HG03460 (cell line): ENCODE results near the gene TFDP1.
"Not testable (repeated sequence)": the region's sequence is repeated elsewhere in the genome, so short reads cannot be mapped to it uniquely, and the experiment has no call there.

Experiments used
- ATAC-seq: cut with Tn5 transposase; IDR thresholded peaks from one replicate; pipeline ENCODE4 v1.9.1; 2021; ENCODE audit not compliant: unreplicated experiment

Gene TFDP1

DNA sequence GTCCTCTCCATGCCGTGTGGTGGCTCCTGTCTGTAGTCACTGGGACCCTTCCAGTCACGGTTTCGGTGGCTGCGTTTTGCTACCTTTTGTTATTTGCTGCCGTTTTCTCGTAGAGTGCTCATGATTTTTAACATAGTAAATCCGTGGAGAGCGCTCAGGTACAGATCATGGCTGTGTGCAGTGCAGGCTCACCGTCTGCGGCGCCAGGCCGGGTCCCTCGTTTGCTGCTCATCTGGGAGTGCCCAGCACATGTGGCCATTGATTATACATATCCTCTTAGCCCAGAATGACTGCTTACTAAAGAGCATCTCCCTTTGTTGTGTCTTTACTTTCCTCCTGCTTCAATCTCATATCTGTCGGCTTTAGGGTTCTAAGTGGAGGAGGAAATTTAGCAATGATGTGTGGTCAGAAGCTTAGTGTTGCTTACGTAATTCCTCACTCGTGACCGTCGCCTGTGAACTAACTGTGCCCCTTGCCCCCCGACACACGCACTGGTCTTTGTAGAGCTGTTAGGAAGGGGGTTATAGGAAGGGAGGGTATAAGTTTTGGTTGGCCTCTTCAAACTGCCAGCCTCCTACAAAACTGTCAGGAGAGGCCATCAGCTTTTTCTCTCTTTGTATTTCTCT is 31.8 kb downstream of the TFDP1 start:
- ATAC-seq: no peak

DNA sequence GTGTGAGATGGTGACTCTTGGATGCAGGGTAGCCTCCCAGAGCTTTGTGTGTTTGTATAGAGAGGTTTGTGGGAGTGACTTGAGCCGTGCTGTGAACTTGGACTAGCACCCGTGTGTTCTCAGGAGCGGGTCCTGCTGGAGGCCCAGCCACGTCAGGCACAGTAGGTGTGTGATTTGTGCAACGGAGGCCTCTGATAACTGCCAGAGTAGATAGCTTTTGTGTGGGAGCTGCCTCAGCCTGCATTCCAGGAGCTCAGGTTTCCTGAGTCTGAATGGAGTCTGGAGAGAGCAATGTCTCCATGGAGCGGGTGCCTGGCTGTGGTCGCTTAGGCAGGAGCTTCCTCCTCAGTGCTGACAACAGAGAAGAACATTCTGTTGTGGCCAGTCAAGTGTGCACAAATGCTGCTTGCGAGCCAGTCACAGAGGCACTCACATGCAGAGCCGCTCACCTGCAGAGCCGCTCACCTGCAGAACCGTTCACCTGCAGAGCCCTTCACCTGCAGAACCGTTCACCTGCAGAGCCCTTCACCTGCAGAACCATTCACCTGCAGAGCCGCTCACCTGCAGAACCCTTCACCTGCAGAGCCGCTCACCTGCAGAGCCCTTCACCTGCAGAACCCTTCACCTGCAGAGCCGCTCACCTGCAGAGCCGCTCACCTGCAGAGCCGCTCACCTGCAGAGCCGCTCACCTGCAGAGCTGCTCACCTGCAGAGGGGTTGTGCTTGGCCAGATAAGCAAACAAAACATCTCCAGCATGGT is 32.6 kb downstream of the TFDP1 start:
- ATAC-seq: no peak

DNA sequence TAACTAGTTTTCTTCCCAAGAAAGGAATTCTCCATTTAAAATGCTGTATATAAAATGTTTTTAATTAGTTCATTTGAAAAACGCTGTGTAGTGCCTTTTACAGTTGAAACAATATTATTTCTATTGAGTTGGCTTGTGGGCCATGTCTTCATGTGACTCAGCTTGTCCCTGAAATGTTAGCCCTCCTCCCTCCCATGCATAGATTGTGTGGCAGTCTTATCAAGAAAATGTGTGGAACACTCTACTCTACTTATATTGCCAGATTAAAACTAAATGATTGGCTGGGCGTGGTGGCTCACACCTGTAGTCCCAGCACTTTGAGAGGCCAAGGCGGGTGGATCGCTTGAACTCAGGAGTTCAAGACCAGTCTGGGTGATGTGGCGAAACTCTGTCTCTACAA is 33.4 kb downstream of the TFDP1 start:
- ATAC-seq: no peak

DNA sequence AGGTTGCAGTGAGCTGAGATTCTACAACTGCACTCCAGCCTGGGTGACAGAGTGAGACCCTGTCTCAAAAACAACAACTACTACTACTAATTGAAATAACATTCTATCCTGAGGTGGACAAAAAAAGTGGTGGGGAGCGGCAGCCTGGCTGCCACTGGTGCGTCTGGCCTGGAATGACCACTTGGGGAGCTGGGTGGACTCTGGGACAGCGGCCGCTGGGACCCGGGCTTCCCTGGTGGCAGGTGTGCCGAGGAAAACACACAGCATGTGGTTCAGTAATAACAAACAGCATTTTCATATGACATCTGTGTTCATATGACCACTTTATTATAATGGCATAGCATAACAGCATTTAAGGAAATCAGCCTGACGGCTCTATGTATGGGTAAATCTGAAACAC is 33.9 kb downstream of the TFDP1 start:
- no peak for ATAC-seq

DNA sequence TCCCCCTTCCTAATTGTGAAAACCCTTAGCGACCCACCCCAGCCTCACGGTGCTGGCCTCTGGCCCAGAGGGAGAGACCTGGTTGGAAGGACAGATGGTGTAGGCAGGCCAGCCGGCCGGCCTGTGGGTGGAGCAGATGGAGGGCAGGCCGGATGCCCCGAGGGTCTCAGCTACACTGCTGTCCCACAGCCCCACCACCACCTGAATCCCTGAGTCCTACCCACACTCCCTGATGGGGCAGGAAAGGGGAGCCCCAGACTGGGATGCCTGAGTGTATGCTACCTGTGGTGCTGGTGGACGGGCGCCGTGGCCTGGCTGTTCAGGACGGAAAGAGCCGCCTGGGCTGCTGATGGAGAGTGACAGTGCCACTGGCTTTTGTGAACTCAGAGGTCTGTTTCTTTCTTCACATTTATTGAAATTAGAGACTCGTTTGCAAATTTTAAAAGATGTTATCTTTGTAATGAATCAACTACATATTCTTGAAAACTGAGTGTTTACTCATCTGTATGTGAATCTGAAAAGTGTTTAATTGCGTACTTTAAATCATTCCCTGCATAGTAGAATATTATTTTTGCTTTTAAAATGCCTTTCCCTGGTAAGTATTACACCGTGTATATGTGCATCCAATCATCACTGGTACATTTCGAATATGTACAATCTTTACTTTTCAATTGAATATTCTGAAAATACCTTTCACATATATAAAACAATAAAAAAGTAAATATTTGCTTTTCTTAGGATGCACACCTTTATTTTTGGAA is 35.7 kb downstream of the TFDP1 start:
- ATAC-seq: no peak

DNA sequence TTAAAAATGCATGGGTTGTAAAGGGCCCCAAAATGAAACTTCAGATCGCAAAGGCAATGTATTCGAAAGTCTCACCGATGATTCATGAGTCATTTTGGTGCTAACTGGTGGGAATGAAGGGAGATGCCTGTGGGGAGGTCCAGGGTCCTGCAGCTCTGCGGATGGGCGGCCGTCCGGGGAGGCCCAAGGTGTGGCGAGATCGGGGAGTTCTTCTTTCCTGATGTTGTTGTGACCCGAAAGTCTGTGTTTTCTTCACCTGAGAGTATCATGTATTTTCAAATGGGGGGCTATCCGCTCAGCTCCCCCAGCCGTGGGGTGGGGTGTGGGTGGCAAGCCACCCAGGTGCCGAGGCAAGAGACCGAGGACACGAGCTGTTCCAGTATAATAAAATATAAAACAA is 36.5 kb downstream of the TFDP1 start:
- no peak for ATAC-seq

DNA sequence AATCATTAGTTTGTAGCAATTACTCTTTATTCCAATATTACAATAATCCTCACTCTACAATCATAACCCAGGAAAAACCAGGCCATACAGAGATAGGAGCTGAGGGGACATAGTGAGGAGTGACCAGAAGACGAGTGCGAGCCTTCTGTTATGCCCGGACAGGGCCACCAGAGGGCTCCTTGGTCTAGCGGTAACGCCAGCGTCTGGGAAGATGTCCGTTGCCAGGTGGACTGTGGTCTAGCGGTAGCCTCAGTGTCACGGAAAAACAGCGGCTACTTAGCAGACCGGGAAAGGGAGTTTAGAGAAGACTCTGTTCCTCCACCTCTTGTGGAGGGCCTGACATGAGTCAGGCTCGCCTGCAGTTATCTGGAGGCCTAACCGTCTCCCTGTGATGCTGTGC is 36.9 kb downstream of the TFDP1 start:
- not testable (repeated sequence) for ATAC-seq

DNA sequence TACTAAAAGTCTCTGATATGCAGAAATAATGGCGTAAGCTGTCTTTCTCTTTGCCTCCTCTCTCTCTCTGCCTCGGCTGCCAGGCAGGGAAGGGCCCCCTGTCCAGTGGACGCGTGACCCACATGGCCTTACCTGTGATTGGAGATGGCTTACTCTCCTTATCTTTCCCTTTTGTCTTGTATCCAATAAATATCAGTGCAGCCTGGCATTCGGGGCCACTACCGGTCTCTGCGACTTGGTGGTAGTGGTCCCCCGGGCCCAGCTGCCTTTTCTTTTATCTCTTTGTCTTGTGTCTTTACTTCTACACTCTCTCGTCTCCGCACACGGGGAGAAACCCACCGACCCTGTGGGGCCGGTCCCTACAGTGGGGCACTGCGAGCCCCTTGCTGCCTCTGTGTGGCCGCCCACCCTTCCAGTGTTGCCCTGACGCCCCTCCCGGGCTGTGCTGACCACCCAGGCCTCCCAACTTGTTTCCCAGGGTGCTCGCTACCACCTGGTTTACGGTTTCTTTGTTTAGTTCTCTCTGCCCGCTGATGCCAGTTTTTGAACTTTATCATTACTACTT is 37.5 kb downstream of the TFDP1 start:
- not testable (repeated sequence) for ATAC-seq

DNA sequence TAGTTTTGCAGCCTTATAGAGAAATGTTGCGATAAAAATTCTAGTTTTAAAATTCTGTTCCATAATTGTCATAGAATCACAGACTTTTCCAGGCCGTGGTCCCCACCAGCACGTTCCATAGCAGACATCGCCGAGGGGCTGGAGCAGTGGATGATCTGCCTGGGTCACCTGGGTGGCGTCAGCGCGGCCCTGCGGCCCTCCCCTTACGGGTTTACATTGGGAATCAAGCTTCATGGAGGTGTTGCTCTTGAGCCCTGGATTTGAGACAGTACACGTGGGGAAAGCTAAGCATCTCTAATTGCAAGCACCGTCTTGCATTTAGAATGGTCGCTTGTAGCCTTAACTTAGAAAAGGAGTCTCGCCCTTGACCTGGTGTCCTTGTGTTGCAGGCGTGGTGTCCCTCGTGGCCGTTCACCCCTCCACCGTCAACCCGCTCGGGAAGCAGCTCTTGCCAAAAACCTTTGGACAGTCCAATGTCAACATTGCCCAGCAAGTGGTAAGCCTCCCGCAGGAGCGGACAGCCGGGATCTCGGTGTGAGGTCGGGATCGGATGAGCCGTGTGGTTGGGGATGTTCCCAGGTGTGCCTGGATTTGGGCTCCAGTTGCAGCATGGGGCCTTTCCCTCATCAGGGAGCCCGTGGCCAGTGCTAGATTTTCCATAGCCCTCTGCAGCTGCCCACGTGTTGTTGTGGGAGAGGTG is 38.4 kb downstream of the TFDP1 start:
- ATAC-seq: no peak

DNA sequence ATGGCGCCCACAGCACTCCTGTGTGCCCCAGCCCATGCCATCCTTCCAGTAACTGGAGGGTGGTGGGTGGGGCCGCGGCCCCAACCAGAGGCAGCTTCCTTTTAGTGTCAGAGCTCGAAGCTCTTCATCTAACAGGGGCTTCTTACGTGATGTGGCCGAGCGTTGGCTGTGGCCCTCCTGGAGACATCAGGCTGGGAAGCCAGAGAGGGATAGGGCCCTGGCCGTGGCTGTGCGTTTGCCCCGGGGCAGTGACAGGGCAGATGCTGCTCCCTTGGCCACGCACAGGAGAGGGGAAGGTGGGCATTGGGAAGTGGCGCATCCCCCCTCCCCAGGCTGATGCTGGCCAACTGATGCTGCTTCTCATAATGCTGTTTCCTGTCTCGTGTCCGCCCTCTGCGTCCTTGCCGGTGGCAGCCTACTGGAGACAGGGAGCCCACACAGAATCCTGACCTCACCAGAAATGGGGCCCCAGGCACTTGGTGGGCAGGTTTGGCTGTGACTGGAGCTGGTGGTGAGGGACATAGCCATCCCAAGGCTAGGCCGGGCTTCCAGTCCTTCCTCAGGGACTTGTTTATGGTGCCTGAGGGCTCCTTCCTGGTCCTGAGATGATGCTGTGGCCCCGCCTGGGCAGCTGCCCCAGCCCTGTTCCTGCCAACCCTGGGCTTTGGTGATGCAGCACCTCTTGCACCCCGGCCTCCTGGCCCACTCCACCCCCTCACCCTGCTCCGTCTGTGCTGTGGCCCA is 39.1 kb downstream of the TFDP1 start:
- ATAC-seq: no peak

DNA sequence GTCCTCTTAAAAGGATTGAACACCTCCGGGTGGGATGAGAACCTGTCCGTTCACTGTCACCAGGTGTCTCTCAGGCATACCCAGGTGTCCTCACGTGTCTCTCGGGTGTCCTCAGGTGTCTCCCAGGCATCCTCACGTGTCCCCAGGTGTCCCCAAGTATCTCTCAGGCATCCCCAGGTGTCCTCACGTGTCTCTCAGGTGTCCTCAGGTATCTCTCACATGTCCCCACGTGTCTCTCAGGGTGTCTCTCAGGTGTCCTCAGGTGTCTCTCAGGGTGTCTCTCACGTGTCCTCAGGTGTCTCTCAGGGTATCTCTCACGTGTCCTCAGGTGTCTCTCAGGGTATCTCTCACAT is 39.7 kb downstream of the TFDP1 start:
- ATAC-seq: no peak

DNA sequence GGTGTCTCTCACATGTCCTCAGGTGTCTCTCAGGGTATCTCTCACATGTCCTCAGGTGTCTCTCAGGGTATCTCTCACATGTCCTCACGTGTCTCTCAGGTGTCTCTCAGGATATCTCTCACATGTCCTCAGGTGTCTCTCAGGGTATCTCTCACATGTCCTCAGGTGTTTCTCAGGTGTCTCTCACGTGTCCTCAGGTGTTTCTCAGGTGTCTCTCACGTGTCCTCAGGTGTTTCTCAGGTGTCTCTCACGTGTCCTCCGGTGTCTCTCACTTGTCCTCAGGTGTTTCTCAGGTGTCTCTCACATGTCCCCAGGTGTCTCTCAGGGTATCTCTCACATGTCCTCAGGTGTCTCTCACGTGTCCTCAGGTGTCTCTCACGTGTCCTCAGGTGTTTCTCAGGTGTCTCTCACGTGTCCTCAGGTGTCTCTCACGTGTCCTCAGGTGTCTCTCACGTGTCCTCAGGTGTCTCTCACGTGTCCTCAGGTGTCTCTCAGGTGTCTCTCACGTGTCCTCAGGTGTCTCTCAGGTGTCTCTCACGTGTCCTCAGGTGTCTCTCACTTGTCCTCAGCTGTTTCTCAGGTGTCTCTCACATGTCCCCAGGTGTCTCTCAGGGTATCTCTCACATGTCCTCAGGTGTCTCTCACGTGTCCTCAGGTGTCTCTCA is 40.2 kb downstream of the TFDP1 start:
- ATAC-seq: not testable (repeated sequence)

DNA sequence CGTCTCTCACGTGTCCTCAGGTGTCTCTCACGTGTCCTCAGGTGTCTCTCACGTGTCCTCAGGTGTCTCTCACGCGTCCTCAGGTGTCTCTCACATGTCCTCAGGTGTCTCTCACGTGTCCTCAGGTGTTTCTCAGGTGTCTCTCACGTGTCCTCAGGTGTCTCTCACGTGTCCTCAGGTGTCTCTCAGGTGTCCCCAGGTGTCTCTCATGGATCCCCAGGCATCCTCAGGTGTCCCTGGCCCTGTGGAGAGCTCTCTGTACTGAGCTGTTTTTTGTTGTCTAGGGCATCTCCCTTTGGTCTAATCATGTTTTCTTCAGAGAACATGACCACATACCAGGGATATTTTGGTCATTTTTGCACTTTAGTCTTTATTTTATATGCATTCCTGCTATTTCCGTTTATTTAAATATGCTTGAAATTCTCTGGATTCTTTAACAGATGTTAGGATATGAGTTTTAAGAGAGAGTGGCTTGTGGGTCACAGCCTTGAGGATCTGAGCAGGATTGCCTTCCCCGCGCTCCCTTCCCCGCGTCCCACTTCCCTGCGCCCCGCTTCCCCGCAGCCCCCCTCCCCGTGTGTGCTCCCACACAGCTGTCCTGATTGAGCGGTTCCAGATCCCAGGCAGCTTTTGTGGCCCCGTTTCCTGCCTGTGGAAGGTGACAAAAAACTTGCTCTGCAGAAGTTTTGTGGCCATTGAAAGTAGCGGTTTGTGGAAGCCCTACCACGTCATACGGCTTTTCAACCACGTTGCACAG is 41.6 kb downstream of the TFDP1 start:
- ATAC-seq: no peak

DNA sequence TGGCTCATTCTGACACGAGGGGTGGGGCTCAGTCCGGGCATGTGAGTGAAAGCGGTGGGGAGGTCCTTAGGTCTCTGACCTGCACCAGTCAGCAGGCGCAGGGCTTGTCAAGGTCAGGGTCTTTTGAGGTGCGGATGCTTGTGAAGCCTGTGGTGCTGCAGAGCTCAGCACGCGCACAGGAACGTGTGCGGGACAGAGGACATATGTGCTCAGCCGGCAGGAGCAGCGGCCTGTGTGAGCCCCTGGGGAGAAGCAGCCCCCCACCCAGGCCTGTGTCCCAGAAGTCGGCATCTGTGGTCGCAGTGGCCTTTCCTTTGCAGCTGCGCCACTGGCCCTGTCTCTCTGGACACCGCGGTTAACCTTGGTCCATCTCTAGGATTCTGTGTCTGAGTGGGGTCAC is 42.6 kb downstream of the TFDP1 start:
- ATAC-seq: no peak

DNA sequence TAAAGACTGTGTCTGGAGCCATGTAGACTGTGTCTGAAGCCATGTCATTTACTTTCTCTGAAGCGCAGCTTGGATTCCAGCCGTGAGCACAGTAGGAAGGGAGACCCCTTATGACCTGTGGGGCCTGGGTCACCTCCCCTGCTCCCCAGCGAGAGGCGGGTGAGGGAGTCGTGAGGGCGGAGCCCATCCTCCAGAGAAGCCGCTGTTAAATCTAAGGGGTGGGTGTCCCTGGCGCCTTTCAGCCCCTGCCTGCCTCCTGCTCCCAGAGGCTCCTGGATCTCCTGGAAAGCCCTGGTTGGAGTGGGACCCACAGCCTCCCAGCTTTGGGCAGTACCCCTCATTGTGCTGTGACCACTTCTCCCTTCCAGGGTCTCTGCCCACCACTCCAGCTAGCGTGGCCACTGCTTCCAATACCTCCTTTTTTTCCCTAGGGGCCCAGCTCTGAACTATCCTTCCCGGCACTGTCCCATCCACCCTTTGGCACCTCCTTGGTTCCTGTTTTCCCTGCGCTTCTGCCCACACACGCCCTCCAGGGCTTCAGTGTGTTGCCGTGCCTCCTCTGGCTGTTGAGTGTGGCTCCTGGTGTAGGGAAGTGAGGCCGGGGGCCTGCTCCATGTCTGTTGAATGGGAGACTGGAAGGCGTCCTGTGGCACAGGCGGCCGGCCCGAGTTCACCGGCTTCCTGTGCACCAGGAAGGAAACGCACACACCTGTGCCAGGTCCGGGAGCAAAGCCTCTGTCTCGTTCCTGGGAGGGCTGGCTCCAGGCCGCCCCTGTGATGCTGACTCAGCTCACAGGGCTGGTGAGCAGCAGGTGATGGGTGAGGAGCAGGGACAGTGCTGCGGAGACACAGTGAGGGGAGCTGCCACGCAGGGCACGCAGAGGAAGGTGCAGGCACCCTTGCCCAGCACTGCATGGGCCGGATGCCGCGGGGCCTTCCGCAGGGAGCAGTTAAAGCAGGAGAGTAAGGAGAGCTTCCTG is 44.0 kb downstream of the TFDP1 start:
- ATAC-seq: no peak

DNA sequence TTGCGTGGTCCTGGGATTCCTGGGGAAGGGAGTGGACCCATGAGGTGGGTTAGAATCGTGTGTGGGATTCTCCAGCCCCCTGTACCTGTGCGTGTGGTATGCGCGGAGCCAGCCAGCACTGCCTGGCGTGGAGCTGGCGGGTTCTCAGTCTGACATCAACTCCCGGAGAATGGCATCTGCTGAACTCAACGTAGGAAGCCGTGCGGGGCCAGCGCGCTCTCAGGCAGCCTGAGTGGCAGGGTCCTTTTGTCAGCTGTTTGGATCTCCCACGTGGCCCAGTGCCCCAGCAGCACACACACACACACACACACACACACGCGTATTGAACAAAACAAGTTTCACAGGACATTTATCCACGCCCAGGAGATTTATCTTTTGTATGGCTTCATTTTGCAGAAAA is 45.3 kb downstream of the TFDP1 start:
- ATAC-seq: no peak

DNA sequence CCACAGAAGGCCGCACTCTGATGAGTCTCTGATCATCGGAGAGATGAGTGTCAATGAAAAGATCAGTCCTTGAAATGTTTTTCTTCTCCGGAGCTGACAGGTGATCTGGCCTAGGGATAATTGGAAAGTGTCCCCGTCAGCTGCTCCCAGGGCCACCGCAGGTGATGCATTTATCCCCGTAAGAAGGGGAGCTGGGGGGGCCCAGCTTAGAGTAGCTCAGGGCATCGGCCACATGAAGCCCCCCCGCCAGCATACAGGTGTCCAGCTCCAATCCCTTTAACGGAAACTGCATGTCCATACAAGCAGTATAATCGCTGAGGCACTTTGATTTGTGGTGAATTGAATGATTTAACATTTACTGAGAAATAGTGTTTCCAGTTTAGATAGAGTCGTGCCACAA is 45.7 kb downstream of the TFDP1 start:
- ATAC-seq: no peak

DNA sequence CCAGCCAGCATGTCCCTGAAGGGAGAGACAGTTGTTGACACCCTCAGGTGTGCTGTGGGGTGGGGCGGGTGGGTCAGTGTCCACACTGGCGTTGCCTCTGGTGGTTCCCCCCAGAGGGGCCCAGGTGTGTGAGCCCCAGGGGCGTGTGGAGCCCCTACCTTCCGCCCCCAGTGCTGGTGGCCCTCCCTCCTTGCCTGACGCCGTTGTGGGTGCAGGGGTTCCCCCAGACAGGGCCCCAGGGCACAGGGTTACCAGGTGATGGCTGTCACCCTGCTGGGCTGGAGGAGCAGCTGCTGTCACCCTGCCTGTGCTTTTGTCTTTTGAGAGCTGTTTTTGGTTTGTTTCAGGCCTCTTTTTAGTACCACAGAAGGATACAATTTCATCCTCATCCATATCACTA is 46.3 kb downstream of the TFDP1 start:
- ATAC-seq: no peak
